Prostate gland (tissue), 2 donors: ENCODE measurements around the gene SMIM8. TPM values are rescaled to one million over a fixed set of nuclear protein-coding genes. Genes with fewer than 3 reads are reported as not detected.

Experiments
- DNase-seq: peaks from one replicate; pipeline ENCODE4 v3.0.0-alpha.2; 2019; ENCODE audit warnings: low spot score
- H3K27ac ChIP-seq, 2 donors: fragments of 200-600 bp; sonication (generic); 2 replicates each; pipeline ENCODE4 v1.5.1; 2017 to 2019
- H3K27me3 ChIP-seq: fragments of 200-600 bp; sonication (generic); replicated peaks from 2 replicates; pipeline ENCODE4 v1.5.1; 2019; ENCODE audit not compliant: insufficient read depth
- H3K36me3 ChIP-seq, 2 donors: fragments of 200-600 bp; sonication (generic); 1 replicate in 1 of 2; 2 replicates in 1 of 2; pipeline versions ENCODE4 v1.5.1 to v1.8.1; 2017 to 2019
- H3K4me1 ChIP-seq: fragments of 200-600 bp; sonication (generic); replicated peaks from 2 replicates; pipeline ENCODE4 v1.5.1; 2019
- H3K4me3 ChIP-seq, 2 donors: fragments of 200-600 bp; sonication (generic); 2 replicates each; pipeline ENCODE4 v1.5.1; 2017 to 2019
- H3K9me3 ChIP-seq: fragments of 200-600 bp; sonication (generic); 2 replicates; pipeline ENCODE4 v1.5.1; 2017
- POLR2A ChIP-seq: fragments of 450-650 bp; IDR thresholded peaks from one replicate; pipeline ENCODE4 v1.6.1; 2016; ENCODE audit warnings: antibody characterized with exemption, mild to moderate bottlenecking
- POLR2AphosphoS5 ChIP-seq: sonication (generic); formaldehyde crosslinking; IDR thresholded peaks from one replicate; pipeline ENCODE4 v1.6.1; 2017; ENCODE audit warnings: antibody characterized with exemption
- WGBS: methylation state at CpG from one replicate; pipeline ENCODE4 v1.1.5; 2018; 5-methylcytosine and 5-hydroxymethylcytosine counted together
- intact Hi-C: fragments of 100-400 bp; cut with DNase I; formaldehyde crosslinking; loops from one replicate; pipeline ENCODE4 v1.14.2; 2022
- total RNA-seq, 2 donors: library from RNA; depleted of rRNA; stranded (reverse); fragments of >200 nt; gene quantifications; one replicate each; pipeline ENCODE4 v1.1.0, GENCODE V29; 2016
- TF ChIP-seq, protein P1 (sequence below), 4 experiments: fragments of 200-600 bp in 2 of 4; fragments of 450-650 bp in 2 of 4; sonication (generic) in 2 of 4; IDR thresholded peaks; 1 replicate in 3 of 4; 2 replicates in 1 of 4; pipeline ENCODE4 v1.5.1; 2016 to 2019; ENCODE audit warnings: antibody characterized with exemption in 4 of 4, mild to moderate bottlenecking in 2 of 4, moderate library complexity in 2 of 4

Gene SMIM8
- total RNA-seq, 2 donors from 2014 or later: 6.1 to 12.9 TPM

- intact Hi-C loops: no loop called here
- Histone ChIP-seq H3K27me3 (no peaks in the 10 kb centered on the region), H3K4me3 (no peak overlapping the region), H3K4me1 (no peaks in the 10 kb centered on the region), H3K36me3 (no peaks in the 10 kb centered on the region), H3K9me3 (no peaks in the 10 kb centered on the region), H3K27ac (no peak overlapping the region)
- DNase-seq: no peak
- TF ChIP-seq, protein P1, sequence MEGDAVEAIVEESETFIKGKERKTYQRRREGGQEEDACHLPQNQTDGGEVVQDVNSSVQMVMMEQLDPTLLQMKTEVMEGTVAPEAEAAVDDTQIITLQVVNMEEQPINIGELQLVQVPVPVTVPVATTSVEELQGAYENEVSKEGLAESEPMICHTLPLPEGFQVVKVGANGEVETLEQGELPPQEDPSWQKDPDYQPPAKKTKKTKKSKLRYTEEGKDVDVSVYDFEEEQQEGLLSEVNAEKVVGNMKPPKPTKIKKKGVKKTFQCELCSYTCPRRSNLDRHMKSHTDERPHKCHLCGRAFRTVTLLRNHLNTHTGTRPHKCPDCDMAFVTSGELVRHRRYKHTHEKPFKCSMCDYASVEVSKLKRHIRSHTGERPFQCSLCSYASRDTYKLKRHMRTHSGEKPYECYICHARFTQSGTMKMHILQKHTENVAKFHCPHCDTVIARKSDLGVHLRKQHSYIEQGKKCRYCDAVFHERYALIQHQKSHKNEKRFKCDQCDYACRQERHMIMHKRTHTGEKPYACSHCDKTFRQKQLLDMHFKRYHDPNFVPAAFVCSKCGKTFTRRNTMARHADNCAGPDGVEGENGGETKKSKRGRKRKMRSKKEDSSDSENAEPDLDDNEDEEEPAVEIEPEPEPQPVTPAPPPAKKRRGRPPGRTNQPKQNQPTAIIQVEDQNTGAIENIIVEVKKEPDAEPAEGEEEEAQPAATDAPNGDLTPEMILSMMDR (IDR thresholded peaks at IDR 0.05): no peak
- TF ChIP-seq POLR2AphosphoS5 (no peak), POLR2A (no peak)
- 31% methylated on average over 2 of the region's 2 CpGs for WGBS
These were observed 43.2 kb upstream of the SMIM8 start for GRCh38 chr6:87279196-87279595.

DNA sequence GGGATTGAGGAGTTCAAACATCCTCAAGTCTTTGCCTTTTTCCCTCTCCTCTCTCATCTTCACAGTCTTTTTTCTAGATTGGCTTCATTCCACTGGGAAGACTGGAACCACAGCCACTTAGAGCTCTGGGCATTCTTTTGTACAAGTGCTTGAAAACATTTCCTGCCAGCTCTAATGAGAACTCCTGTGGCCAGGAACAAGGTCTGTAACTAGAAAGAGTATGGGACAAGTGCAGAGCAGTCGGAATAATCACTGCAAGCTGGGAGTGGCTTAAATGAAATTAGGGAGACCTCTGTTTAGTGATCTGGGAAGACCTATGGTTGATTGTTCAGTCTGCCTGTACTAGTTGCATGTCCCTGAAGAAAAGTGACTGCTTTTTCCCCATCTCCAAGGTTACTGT is 41.0 kb upstream of the SMIM8 start:
- no peaks in the 10 kb centered on the region for H3K9me3 ChIP-seq
- H3K36me3 ChIP-seq: no peaks in the 10 kb centered on the region
- TF ChIP-seq POLR2AphosphoS5: no peak
- TF ChIP-seq POLR2A: no peak
- TF ChIP-seq, protein P1 (IDR thresholded peaks at IDR 0.05): no peak
- DNase-seq: no peak
- H3K4me3 ChIP-seq: no peak overlapping the region
- H3K27me3 ChIP-seq: no peaks in the 10 kb centered on the region
- H3K4me1 ChIP-seq: no peaks in the 10 kb centered on the region
- H3K27ac ChIP-seq: no peak overlapping the region
- intact Hi-C loops: no loop called here
- WGBS: 83% methylated on average over 1 of the region's 1 CpG

DNA sequence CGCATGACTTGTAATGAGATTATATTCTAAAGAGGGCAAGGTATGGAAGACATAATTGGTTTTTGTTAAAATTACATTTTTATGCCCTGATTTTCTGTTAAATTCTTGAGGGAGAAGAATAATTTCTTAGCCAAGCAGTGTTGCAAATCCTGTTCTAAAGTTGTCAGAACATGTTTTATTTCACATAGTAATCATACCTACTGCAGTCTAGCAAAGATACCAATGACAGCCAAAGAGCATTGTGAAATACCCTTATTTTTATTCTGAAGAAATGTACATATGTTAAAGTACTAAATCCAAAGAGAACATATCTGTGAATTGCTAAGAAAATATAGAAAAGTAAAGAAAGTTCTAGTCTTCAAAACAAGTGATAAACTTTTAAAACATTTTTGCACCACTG is 39.6 kb upstream of the SMIM8 start:
- no peaks in the 10 kb centered on the region for H3K4me1 ChIP-seq
- DNase-seq: no peak
- WGBS: 90% methylated on average over 1 of the region's 1 CpG
- no peak overlapping the region for H3K4me3 ChIP-seq
- intact Hi-C loops: no loop called here
- no peak overlapping the region for H3K27ac ChIP-seq
- no peaks in the 10 kb centered on the region for H3K36me3 ChIP-seq
- TF ChIP-seq POLR2AphosphoS5: no peak
- TF ChIP-seq POLR2A: no peak
- TF ChIP-seq, protein P1 (IDR thresholded peaks at IDR 0.05): no peak
- no peaks in the 10 kb centered on the region for H3K9me3 ChIP-seq
- no peaks in the 10 kb centered on the region for H3K27me3 ChIP-seq

- no peak overlapping the region for H3K27ac ChIP-seq
- no peak for TF ChIP-seq POLR2AphosphoS5
- no peak for TF ChIP-seq POLR2A
- TF ChIP-seq, protein P1 (IDR thresholded peaks at IDR 0.05): no peak
- no peaks in the 10 kb centered on the region for H3K9me3 ChIP-seq
- WGBS: 75% methylated on average over 3 of the region's 3 CpGs
- H3K4me3 ChIP-seq: no peak overlapping the region
- H3K36me3 ChIP-seq: no peaks in the 10 kb centered on the region
- intact Hi-C loops: no loop called here
- H3K4me1 ChIP-seq: no peaks in the 10 kb centered on the region
- H3K27me3 ChIP-seq: no peaks in the 10 kb centered on the region
- DNase-seq: no peak
These were observed 38.9 kb upstream of the SMIM8 start for GRCh38 chr6:87283461-87283860.

GRCh38 chr6:87287251-87287650 is 35.1 kb upstream of the SMIM8 start:
- Histone ChIP-seq H3K27me3 (no peaks in the 10 kb centered on the region), H3K4me1 (no peaks in the 10 kb centered on the region), H3K4me3 (no peak overlapping the region), H3K9me3 (no peaks in the 10 kb centered on the region), H3K36me3 (no peaks in the 10 kb centered on the region), H3K27ac (no peak overlapping the region)
- 88% methylated on average over 2 of the region's 2 CpGs for WGBS
- intact Hi-C loops: no loop called here
- no peak for TF ChIP-seq POLR2AphosphoS5
- TF ChIP-seq POLR2A: no peak
- TF ChIP-seq, protein P1 (IDR thresholded peaks at IDR 0.05): no peak
- no peak for DNase-seq
